HG02970 (cell line): ENCODE results near the gene STX4.

Experiments used
- ATAC-seq: cut with Tn5 transposase; IDR thresholded peaks from one replicate; pipeline ENCODE4 v1.9.1; 2021; ENCODE audit warnings: mild to moderate bottlenecking, moderate library complexity, moderate number of reproducible peaks; ENCODE audit not compliant: unreplicated experiment, low FRiP score

Gene STX4

GRCh38 chr16:31032736-31033708 lies at the start of gene STX4:
Gene STX4 (plus strand): TSS chr16:31033558. CDS start chr16:31033806, 248 bp downstream.
- ATAC-seq, result peak; percentile 81

GRCh38 chr16:30983898-30984610 lies 49.3 kb upstream of the STX4 start:
- ATAC-seq, result no peak

- no peak for ATAC-seq
Measured at GRCh38 chr16:30984669-30985400, 48.5 kb upstream of the STX4 start, which contains the start of gene HSD3B7. Gene HSD3B7 (plus strand): TSS chr16:30985207. CDS start chr16:30985659, 452 bp downstream.

- ATAC-seq, result no peak
Measured at GRCh38 chr16:30985401-30986128, 47.8 kb upstream of the STX4 start.

GRCh38 chr16:30986129-30986991 lies 47.0 kb upstream of the STX4 start:
- ATAC-seq, result no peak

GRCh38 chr16:30987581-30988190 lies 45.7 kb upstream of the STX4 start:
- no peak for ATAC-seq

- ATAC-seq, result no peak
Measured at GRCh38 chr16:30989469-30990047, 43.8 kb upstream of the STX4 start.

GRCh38 chr16:30990105-30990504 lies 43.3 kb upstream of the STX4 start:
- ATAC-seq, result no peak

GRCh38 chr16:30991052-30991451 lies 42.3 kb upstream of the STX4 start:
- no peak for ATAC-seq

GRCh38 chr16:30992276-30992780 lies 41.0 kb upstream of the STX4 start:
- ATAC-seq, result no peak

- no peak for ATAC-seq
Measured at GRCh38 chr16:30992931-30993816, 40.2 kb upstream of the STX4 start.

GRCh38 chr16:30995927-30996323 lies 37.4 kb upstream of the STX4 start:
- no peak for ATAC-seq

GRCh38 chr16:30996324-30996984 lies 36.9 kb upstream of the STX4 start:
- ATAC-seq, result no peak

GRCh38 chr16:30996985-30997724 lies 36.2 kb upstream of the STX4 start:
- ATAC-seq, result no peak

- no peak for ATAC-seq
Measured at GRCh38 chr16:30997725-30998711, 35.3 kb upstream of the STX4 start.
